GM12874 (cell line): ENCODE results near the gene TVP23C.

Source experiments
- CTCF ChIP-seq: IDR thresholded peaks from 2 replicates; pipeline ENCODE4 v1.5.1; 2011; ENCODE audit warnings: low read depth, mild to moderate bottlenecking, control low read depth, low read length, moderate library complexity; ENCODE audit not compliant: insufficient read depth

The TVP23C gene

DNA sequence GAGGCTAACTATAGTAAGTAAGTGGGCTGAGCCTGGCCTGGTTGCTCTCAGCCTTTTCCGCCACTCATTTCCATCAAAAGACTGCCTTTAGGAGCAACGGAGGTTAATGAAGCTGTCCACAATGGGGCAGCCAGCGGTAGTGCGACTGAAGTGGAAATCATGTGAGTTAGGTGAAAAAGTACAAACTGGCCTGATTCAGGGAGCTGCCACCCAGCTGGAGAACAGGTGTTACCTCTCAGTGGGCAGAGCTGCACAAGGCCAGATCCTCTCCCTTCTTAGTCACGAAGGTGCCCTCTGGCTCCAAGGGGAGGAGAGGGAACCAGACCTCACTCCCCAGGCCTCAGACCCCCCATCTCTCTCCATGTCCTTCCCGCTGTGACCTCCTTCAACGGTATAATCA is 61.5 kb downstream of the TVP23C start:
- TF ChIP-seq CTCF, result no peak

DNA sequence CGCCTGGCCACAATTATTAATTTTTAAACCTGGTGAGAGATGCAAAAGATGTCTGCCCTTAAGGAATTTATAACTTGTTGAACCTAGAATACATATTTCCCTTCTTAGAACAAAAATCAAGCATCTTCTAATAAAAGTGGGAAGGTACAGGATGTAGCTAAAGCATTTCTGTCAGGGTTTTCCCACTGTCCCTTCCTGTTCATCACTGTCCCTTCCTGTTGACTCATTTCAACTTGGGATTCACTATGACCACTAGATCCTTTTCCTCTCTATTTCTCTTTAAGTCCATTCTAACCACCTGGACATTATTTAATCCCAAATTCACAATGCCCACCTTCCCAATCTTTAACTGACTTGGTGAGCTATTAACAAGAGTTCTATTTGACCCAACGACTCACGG is 62.0 kb downstream of the TVP23C start:
- TF ChIP-seq CTCF, result no peak

GRCh38 chr17:15498107-15498506 is 65.2 kb downstream of the TVP23C start:
- no peak for TF ChIP-seq CTCF

DNA sequence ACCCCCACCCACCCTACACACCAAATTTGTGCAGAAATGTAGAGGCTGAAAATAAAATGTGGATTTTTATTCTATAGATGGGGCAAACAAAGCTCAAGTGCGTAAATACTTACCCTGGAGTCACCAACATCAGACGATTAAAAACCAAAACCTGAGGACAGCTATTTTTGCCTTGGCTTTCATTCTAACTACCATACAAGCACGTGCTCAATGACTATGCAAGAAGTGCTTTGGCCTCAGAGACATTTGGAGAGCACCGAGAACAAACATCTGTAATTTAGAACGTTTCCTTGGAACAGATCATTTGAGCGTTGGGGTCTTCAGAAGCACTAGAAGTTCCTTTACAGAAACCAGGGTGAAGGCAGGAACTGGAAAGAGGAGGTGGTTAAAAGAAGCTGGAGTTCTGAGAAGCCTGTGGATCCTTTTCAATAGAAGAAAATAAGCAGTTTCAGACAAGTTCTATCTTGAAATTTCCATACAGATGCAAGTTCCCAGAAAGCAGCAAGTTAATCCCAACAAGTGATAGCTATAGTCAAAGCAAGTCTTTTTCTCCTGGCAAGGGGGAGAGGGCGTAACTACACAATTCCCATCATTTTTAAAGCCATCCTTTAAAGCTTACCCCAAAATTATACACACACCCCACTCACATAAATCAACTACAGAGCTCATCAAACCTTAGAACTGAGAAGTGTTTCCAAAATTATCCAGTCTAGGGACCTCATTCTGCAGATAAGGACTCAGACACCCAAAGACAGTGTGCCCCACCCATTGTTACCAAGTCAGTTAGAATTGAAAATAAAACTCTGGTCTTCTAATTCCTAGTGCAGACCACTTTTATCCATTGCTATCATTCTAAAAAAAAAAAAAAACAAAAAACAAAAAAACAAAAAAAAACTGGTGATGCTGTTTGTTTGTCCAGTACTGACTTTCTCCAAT is 66.3 kb downstream of the TVP23C start:
- TF ChIP-seq CTCF, result no peak

- TF ChIP-seq CTCF, result no peak
These were observed 68.5 kb downstream of the TVP23C start for GRCh38 chr17:15494821-15495220.

GRCh38 chr17:15493693-15494035 is 69.6 kb downstream of the TVP23C start:
- no peak for TF ChIP-seq CTCF

GRCh38 chr17:15492791-15493692 is 70.2 kb downstream of the TVP23C start:
- TF ChIP-seq CTCF, result no peak
